K562 (cell line): Measurements from ENCODE around the gene SH3BP5L. TPM values are rescaled to one million over a fixed set of nuclear protein-coding genes. Genes with fewer than 3 reads are reported as not detected.
A peak's percentile ranks its signal among the peaks of the same experiment; 100 is the strongest.

Experiments used
- BRF2 ChIP-seq: IDR thresholded peaks from 3 replicates; pipeline ENCODE4 v1.6.1; 2011; ENCODE audit warnings: borderline replicate concordance, mild to moderate bottlenecking; ENCODE audit not compliant: insufficient read length, insufficient read depth
- CBX3 ChIP-seq, 2 experiments: IDR thresholded peaks; 1 replicate in 1 of 2; 2 replicates in 1 of 2; pipeline ENCODE4 v1.6.1; 2012; ENCODE audit warnings: inconsistent platforms in 2 of 2, low read length in 2 of 2, borderline replicate concordance in 1 of 2, control low read depth in 1 of 2
- E4F1 ChIP-seq: fragments of 250-450 bp; sonication (Bioruptor Pico); IDR thresholded peaks from 2 replicates; pipeline ENCODE4 v1.5.0; 2021; ENCODE audit warnings: mild to moderate bottlenecking, borderline replicate concordance
- ETS2 ChIP-seq: IDR thresholded peaks from 2 replicates; pipeline ENCODE4 v1.6.1; 2016; ENCODE audit warnings: borderline replicate concordance, missing genetic modification characterization, mild to moderate bottlenecking, moderate library complexity, missing compliant biosample characterization; ENCODE audit not compliant: poor library complexity, severe bottlenecking
- HINFP ChIP-seq: fragments of 450-650 bp; conservative IDR thresholded peaks from 2 replicates; pipeline ENCODE4 v1.6.1; 2016; ENCODE audit warnings: missing genetic modification characterization, low read depth, mild to moderate bottlenecking, control low read depth, missing compliant biosample characterization
- HSF4 ChIP-seq: fragments of 250-450 bp; sonication (Bioruptor Pico); IDR thresholded peaks from 2 replicates; pipeline ENCODE4 v2.1.2; 2022; ENCODE audit warnings: mild to moderate bottlenecking, moderate library complexity, borderline replicate concordance
- PCBP1 ChIP-seq: fragments of 200-400 bp; formaldehyde crosslinking; IDR thresholded peaks from 2 replicates; pipeline ENCODE4 v1.6.1; 2018; ENCODE audit warnings: mild to moderate bottlenecking, low read depth, low read length; ENCODE audit not compliant: poor library complexity, severe bottlenecking
- PHF8 ChIP-seq: fragments of 200-600 bp; sonication (generic); IDR thresholded peaks from 2 replicates; pipeline ENCODE4 v1.6.1; 2012; ENCODE audit warnings: mixed run types, mild to moderate bottlenecking, inconsistent platforms, low read length, moderate library complexity, borderline replicate concordance
- THRA ChIP-seq: fragments of 450-650 bp; IDR thresholded peaks from 2 replicates; pipeline ENCODE4 v1.6.1; 2017; ENCODE audit warnings: mild to moderate bottlenecking, moderate library complexity
- ZBTB9 ChIP-seq: fragments of 450-650 bp; formaldehyde crosslinking; IDR thresholded peaks from 2 replicates; pipeline ENCODE4 v1.4.0; 2020; ENCODE audit warnings: mild to moderate bottlenecking, moderate library complexity
- ZHX1 ChIP-seq: fragments of 150-350 bp; conservative IDR thresholded peaks from 2 replicates; pipeline ENCODE4 v1.6.1; 2014; ENCODE audit warnings: low read length
- ZNF133 ChIP-seq: fragments of 250-450 bp; sonication (Bioruptor Pico); IDR thresholded peaks from 2 replicates; pipeline ENCODE4 v1.4.0; 2020; ENCODE audit warnings: mild to moderate bottlenecking
- ZNF140 ChIP-seq: fragments of 250-450 bp; sonication (Bioruptor Pico); IDR thresholded peaks from 2 replicates; pipeline ENCODE4 v1.8.0; 2021; ENCODE audit warnings: moderate library complexity, mild to moderate bottlenecking, inconsistent platforms
- polyA plus RNA-seq, 8 experiments: library from polyadenylated mRNA; depleted of rRNA in 4 of 8; stranded (reverse) in 5 of 8; unstranded in 3 of 8; fragments of >200 nt; fragmentation: Nextera tagmentation in 2 of 8; fragmentation: Illumina TruSeq in 1 of 8; extraction: Ambion mirVana in 2 of 8; extraction: Trizol in 1 of 8; gene quantifications; 2 replicates each; pipeline versions ENCODE4 v1.2.1 to v1.2.3, GENCODE V29; 2011 to 2014; ENCODE audit warnings: inconsistent platforms in 1 of 8, missing spikeins in 1 of 8
- total RNA-seq, 7 experiments: library from RNA; depleted of rRNA in 6 of 7; stranded (reverse); fragments of >200 nt in 6 of 7; fragmentation: Illumina TruSeq in 2 of 7; extraction: Trizol in 2 of 7; gene quantifications; 2 replicates each; pipeline versions ENCODE4 v1.2.1 to v1.2.3, GENCODE V29; 2011 to 2021; ENCODE audit warnings: low replicate concordance in 1 of 7

SH3BP5L gene
- total and polyA plus RNA-seq, 9 of the 15 experiments (the other 6 are each of a cell fraction or from before 2014, with no cell fraction given), result 1.9 to 26.5 (median 15.8) TPM

- TF ChIP-seq BRF2 (no peak), ZHX1 (no peak), CBX3 (IDR thresholded peaks at IDR 0.05; ENCODE audit: borderline replicate concordance in 1 of 2, low read length in 2 of 2) (peak in 1 of 2 experiments; percentile 60; a peak in 1 of 3 replicates), ZNF140 (CRISPR knock-in tag) (no peak), THRA (no peak), PCBP1 (no peak), E4F1 (CRISPR knock-in tag) (no peak), PHF8 (peak; percentile 81; the same call in 1 of the 2 replicates), HINFP (tag) (peak; percentile 84), ZNF133 (CRISPR knock-in tag) (no peak), ZBTB9 (CRISPR knock-in tag) (peak; percentile 72), ETS2 (no peak), HSF4 (CRISPR knock-in tag) (no peak)
Observed at GRCh38 chr1:248858891-248859889, 33.5 kb upstream of the SH3BP5L start, which contains the start of gene ZNF692 (continued).
